Stimulated activated CD4-positive, alpha-beta T cell treated with anti-CD3 and anti-CD28 coated beads, Interleukin-1b, Interleukin-23, amount 100 ng/mL, for 48 hours (primary cell): ENCODE results near the gene PDLIM7.
"Not testable (repeated sequence)": the region's sequence is repeated elsewhere in the genome, so short reads cannot be mapped to it uniquely, and the experiment has no call there.

Experiments
- DNase-seq: peaks from one replicate; pipeline ENCODE4 v3.0.0-alpha.2; 2020

Gene PDLIM7, protein sequence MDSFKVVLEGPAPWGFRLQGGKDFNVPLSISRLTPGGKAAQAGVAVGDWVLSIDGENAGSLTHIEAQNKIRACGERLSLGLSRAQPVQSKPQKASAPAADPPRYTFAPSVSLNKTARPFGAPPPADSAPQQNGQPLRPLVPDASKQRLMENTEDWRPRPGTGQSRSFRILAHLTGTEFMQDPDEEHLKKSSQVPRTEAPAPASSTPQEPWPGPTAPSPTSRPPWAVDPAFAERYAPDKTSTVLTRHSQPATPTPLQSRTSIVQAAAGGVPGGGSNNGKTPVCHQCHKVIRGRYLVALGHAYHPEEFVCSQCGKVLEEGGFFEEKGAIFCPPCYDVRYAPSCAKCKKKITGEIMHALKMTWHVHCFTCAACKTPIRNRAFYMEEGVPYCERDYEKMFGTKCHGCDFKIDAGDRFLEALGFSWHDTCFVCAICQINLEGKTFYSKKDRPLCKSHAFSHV

DNA sequence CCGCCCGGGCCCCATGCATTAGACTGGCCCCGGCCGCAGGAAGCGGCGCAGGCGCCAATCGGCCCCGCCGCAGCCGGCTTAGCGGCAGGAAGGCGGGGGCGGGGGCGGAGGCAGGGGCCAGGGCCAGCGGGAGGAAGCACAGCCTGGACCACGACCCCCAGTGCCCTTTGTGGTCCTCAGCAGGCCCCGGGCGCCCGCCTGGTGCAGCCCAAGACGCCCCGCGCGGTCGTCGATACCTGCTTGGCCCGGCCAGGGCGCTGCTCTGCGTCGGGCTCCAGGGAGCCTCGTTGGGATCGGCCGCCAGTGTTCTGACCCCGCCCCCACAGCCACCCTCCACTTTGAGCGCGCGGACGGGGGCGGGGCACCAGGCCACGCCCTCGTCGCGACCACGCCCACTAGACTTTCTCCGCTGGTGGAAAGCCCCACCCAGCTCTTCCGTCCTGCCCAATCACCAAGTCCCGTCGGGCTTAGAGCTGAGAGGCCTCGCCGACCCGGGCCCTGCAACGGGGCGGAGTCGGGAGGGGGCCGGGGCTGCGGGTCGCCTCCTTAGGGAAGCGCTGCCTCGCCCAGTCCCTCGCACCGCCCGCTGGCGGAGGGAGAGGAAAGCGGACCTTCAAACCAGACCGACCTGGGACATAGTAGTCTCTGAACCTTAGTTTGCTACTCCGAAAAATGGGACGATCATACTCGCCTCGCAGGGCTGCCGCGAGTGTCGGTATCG is at the start of gene PDLIM7:
TSS of gene PDLIM7 (minus strand) at position 313 of the 721 bp plus-strand sequence. CDS start 1,092 bp downstream, outside the sequence.
- DNase-seq: peak; percentile 94

DNA sequence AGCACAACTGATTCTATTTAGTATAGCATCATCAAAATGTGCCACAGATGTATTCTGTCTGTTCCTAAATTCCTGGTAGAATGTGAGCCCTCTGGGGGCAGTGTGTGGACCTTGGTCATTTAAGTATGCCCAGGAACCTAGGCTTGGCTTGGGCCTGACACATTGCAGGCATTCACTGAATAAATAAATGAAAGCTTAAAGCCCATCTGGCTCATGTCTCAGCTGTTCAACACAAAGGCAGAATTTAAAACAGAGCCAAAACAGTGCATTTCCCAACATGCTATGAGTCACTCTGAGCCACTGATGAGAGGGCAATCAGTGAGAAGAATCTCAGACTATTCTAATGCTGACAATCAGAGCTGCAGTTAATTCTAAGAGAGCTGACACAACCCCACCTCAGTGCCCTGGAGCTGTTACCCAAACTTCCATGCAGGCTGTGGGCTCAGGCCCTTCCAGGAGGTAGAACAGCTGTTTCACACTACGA is 48.9 kb upstream of the PDLIM7 start:
- no peak for DNase-seq

DNA sequence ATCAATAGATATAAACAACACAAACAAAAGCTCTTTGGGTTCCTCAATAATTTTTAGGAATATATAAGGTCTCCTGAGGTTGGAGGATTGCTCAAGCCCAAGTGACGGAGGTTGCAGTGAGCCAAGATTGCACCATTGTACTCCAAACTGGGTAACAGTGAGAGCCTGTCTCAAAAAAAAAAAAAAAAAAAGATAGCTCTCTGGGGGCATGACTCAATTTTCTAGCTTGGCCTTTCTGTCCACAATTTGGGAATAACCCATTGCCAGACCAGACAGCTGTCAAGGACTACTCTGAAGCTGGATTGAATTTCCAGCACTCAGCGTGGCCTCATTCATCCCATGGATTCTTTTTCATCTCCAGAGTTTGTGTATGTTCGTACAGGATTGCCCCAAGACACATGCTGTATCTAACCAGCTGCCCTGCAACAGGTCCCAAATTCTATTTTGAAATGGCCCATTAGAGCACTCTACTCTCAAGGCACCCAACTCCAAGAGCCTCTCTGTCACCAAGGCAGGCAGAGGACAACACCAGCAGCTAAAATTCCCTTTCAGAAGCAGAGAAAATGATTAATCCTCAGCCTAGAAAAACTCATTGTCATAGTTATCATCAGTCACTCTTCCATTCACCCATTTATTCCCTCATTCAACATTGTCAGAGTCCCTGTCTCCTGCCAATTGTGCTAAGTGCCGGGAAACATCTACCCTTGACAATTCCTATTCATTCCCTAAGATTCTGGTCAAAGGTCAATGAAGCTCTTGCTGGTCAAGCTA is 48.3 kb upstream of the PDLIM7 start:
- no peak for DNase-seq

DNA sequence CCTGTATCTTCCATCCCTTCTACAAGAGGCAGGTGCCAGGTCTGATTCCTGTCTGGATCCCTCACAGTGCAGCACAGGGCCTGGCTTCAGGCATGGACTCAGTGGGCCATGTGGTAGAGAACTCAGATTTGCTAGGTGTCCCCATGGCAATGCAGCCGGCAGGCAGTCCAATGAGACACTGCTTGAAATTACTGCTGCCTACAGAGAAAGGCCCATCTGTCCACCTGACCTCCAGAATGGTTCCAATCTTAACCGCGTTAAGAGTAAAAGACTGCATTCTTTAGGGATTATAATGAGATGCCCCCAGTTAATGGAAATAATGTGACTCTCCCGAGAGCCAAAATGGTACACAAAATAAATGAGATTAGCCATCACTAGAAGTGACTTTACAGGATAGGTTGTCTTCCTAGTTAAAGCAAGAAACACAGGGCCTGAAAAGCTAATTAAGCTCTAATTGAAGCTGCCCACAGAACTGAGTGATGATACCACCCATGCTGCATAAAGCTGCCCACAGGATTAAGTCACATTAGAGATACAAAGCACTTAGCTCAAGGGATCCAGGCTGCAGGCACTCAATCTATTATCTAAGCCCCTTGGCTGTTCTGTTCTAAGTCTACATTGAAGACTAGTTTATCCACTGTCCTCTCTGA is 45.5 kb upstream of the PDLIM7 start:
- DNase-seq: no peak

DNA sequence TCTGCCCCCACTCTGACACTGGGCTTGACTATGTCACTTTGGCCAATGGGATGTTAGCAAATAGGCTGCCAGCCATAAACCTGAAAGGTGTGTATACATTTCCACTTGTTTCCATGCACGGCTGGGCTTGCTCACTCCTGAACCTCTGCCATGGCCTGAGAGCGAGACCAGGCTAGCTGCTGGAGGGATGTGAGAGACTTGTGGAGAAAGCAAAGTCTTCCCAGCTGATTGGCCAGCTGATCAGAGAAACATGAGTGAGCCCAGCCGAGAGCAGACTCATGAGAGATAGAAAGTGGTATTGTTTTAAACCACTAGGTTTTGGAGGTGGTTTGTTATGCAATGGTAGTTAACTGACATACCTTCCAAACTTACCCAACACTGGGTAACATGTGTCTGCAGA is 43.0 kb upstream of the PDLIM7 start:
- DNase-seq: no peak

DNA sequence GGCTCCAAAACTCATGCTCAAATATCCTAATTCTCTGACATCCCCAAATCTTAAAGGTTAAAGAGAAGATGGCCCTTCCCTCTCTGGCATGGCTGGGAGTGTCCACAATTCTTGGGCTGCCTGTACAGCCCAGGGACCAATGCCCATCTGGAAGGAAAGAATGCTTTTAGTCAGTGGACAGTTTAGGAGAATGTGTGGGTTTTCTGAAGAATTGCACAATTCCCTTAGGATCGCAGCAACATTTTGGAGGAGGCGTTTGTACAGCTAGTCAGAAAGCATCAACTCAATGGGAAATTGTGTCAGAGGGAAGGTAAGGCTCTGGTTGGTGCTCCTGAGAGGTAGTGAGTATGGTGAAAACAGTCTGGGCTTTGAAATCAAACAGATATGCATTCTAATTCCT is 42.0 kb upstream of the PDLIM7 start:
- no peak for DNase-seq

DNA sequence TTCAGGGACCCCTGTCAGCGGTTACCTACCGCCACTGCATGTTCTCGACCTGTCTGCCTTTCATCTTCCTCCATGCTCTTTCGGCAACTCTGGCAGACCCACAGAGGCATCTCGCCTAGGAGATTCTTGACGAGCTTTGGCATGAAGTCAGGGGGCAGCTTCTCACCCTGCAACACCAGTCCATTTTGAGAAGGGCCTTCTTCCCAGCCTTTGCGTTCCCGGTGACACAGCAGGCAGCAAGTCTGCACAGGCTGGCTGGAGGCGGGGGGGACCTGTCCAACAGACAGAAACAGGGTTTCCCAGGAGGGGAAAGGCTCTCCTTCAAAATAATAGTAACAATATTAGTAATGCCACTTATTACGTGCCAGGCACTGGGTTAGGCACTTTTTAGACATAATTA is 41.5 kb upstream of the PDLIM7 start:
- DNase-seq: no peak

DNA sequence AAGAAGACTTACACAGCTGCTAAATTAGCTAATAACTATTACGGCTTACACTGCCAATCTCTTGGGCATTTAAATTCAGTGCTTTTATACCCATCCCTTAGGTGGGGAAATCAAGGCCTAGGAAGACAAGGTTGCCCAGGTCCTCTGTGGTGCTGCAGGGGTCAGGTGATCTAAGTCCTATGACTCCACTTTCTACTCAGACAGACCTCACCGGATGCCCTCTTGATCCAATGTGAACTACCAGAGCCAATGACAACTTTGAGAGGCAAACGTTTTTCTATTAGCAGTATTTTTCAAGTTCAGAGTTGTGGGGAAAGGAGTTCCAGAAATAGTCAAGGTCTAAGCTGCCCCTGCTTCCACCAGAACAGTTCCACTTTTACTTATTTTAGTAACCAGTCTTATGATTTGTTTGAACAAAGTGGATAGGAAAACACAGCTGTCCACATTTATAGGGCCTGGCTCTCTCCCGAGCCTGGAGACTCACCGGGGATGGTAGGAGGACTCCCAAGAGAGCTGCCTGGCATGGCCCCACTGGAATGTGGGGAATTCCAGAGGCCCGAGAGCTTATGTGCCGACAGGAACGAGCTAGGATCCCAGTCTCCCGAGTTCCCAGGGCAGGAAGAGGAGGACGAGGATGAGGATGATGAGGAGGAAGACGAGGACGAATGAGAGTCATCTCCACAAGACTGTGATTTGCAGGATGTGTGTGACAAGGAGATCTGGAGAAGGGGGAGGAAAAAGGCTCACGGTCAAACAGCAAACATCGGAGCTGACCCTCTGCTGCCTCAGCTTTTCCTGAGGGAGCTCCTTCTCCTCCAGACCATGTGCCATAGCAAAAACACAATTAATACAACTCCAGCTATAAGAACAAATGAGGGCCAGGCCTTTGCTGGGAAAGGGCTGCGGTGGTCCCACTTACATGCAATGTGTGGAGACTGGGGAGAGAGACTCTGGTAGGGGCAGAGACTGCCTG is 40.3 kb upstream of the PDLIM7 start:
- DNase-seq: no peak

DNA sequence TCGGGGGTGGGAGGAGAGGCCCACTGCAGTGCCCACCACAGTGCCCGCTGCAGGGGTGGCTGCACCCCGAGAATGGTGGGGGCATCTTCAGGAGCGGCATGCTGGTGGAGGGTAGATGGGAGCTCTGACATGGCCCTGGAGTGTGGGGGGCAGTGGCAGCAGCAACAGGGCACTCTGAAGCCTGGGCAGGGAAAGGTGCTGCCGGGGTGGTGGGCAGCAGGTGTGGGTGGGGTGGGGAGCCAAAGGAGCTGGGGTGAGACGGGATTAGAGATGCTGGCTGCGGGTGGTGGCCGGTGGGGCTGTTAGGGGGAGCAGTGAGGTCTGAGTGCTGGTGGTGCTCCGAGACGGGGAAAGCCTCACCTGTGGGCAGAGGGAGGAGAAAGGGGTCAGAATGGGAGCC is 39.0 kb upstream of the PDLIM7 start:
- no peak for DNase-seq

DNA sequence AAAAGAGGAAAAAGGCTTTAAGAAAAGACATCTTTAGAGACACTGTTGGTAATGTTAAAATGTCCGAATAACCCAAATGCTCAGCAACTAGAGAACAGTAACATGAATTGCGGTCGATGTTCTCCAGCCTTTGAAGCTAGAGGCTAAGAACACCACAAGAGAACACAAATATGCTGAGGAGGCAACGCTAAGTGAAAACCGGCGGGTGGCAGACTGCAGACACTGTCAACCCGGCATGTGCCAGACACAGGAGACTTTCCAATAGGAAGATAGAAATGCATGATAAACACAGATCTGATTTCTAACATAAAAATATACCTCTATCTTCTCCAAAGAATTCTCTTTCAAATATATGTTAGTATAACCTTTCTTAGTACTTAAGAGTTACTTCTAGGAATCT is 37.7 kb upstream of the PDLIM7 start:
- DNase-seq: no peak

DNA sequence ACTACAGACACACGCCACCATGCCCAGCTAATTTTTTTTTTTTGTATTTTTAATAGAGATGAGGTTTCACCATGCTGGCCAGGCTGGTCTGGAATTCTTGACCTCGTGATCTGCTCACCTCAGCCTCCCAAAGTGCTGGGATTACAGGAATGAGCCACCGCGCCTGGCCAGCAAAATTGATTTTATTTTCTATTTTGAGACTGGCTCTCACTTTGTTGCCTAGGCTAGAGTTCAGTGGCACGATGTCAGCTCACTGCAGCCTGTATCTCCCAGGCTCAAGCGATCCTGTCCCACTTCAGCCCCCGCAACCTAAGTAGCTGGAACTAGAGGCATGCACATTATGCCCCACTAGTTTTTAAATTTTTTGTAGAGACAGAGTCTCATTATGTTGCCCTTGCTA is 37.0 kb upstream of the PDLIM7 start:
- not testable (repeated sequence) for DNase-seq

DNA sequence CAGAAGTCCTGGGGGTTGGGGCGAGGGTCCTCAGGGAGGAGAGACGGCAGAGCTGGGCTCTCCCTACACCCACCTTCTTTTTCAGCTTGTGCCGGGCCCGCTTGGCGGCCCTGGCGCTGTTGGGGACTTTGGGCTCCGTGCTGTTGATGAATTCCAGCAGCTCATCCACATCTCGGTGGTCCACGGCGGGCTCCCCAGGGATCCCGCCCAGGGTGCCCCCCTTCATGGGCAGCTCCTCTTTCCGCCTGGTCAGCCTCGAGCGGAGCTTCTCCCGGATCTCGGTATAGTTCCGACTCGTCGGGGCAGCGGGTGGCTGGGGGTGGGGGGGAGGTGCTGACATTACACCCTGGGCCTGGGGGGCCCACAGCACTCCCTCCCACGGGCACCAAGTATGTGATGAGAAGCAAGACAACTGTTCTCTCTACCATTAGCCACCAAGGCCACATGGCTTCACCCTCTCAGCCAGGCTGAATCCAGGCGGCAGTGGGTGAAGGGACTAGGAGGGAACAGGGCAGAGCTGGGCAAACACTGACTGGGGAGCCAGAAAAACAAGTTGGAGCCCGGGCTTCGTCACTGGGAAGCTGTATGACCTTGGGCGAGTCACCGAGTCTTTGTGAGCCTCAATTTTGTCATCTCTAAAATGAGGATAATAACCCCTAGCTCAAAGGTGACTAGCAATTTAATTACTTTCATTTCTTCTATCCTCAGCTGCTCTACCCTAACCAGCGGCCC is 34.0 kb upstream of the PDLIM7 start:
- no peak for DNase-seq

DNA sequence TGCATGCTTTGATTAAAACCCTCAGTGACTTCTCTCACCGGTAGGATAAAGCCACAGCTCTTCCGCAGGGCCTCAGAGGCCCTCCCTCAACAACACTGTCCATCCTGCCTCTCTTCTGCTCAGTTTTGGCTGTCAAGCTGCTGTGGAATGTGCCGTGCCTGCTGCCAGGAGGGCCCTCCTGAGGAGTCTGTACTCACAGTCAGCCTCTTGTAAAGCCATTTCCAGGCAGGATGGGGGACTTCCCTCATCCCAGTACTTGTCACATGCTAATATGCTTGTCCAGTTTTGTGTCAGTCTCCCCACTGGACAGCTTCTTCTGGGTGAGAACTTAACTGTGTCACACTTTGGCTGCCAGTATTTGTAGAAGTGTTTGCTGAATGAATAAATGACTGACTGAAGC is 33.2 kb upstream of the PDLIM7 start:
- DNase-seq: no peak

DNA sequence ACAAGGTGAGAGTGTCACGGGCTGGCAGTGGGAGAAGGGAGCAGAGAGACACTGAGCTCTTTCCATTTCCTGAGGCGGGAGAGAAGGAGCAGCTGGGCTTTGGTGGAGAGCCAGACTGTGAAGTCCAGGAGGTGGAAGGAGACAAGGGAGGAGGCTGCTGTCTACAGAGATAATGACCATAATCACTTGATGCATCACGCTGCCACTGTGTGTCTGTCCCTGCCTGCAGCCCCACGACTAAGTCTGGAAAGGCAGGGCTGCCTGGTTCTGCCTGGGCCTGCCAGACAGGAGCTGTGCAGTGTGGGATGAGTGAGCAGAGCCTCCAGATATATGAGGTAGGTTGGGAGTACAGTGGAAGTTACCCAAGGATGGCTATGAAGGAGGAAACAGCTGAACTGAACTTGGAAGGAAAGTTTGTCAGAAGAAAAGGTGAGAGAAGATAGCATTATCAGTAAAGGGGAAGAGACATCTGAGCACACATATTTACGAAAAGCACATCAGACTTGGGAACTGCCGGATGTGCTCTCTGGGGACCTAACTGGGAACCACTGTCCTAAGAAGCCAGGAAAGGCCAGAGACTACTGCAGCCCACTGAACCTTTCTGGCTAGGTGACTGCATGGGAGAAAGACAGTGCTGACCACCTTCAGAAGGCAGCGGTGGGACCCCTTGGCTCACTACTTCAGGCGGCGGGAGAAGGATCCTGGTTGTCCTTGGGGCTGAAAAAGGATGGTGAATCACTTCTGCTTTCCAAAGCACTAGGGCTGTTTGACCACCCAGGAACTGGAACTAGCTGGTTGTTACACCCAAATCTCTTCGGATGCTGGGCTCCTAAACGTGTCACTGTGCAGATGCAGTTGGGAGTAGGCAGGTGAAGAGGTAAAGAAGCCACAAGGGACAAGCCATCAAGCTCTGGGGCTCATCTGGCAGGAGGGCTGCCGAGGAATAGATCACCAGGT is 32.1 kb upstream of the PDLIM7 start:
- DNase-seq: no peak

DNA sequence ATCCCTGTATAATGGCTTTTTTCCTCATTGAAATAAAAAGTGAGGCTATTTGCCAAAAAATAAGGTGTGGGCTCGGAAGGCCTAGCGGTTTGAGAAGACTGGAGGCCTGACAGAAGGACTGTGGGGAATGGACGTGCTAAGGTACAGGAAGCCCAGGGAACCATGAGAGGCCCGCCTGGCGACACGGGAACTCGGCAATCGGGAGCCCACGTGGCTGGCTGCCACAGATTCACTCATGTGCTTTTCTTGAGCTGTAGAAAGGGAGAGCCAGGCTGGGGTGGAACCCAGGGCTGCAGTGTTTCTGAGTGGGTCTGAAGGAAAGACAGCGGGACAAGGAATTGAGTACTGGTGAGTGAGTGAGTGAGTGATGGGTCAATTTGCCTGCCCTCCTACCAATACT is 31.2 kb upstream of the PDLIM7 start:
- DNase-seq: no peak

DNA sequence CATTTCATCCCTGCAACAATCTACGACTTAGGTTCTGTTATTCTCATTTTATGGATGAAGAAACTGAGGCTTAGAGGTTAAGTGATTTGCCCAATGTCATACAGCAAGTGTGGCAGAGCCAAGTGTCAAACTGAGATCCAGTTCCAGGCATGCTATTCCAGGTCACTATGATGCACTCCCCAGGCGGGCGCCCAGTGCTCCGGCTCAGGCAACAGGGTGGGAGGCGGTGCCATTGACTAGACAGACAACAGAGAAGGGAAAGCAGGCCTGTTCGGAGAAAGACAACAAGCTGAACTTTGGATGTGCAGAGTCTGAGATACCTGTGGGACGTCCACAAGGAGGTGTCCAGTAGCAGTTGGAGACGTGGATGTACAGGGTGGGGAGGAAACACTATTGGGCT is 30.2 kb upstream of the PDLIM7 start:
- no peak for DNase-seq

DNA sequence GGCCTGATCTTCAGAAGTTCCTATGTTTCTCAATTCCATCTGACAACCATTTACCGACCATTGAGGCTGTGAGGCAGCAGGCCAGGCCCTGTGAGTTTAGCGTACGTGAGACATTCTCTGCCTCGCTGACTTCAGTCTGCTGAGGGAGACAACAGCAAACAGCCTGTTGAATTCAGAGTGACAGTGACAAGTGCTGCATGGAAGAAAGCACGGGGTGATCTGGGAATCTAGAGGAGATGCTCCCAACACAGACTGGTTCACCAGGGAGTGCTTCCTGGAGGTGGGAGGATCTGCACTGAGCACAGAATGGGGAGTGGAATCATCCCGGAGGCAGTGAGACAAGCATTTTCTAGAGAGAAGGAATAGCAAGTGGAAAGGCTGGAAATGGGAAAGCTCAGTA is 29.4 kb upstream of the PDLIM7 start:
- no peak for DNase-seq

DNA sequence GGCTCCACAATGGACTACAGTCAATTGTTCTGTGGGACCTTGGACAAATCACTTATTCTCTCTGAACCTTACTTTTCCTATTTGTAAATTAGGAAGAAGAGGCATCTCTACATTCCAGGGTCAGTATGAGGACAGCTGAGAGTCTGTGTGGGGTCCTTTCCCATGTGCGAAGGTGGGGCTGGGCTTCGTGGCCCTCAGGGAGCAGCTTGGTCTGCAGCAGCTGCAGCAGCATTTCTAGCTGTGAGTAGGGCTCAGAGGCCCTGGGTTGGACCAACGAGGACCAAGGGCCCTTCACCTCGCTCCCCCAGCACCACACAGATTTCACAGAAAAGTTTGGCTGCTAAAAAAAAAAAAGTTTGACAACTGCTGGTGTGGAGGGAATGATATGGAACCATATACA is 28.8 kb upstream of the PDLIM7 start:
- DNase-seq: no peak

DNA sequence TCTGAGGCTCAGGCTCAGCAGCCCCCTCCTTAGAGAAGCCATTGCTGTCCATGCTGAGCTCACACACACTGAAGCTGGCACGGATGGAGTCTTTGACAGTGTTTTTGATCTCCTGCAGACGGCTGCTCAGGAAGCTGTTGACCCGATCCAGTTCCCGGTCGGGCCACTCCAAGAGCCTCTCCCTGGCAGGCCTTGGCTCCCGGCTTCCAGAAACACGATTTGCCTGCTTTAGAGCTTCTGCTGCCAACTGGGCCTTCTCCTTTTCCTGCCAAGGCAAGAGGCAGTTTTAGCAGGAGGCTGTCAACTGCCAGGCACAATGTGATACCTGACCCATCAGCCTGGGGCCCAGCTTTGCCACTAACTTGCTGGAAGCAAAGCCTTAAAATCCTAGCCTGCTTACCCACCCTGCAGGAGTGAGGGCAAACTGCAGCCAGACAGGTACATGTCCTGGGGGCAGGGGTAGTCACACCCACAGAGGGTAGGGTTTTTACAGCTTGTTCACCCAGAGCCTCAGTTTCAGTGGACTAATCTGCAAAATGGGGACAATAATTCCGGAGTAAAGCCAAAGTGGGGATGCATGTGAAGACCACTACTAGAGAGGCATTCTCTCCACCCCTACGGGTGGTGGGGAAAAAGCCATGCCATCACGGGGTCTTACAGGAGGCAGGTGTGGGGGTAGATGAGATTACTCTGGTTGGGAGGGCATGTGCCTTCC is 27.7 kb upstream of the PDLIM7 start:
- no peak for DNase-seq
